RPMI7951 (cell line): ENCODE results near the gene TOR1B. TPM values are rescaled to one million over a fixed set of nuclear protein-coding genes. Genes with fewer than 3 reads are reported as not detected.
"Not testable (repeated sequence)": the region's sequence is repeated elsewhere in the genome, so short reads cannot be mapped to it uniquely, and the experiment has no call there.

Source experiments
- DNase-seq: peaks from one replicate; pipeline ENCODE4 v3.0.0-alpha.2; 2012; ENCODE audit warnings: low read depth
- total RNA-seq: library from RNA; depleted of rRNA; stranded (reverse); fragments of >200 nt; shearing (Covaris generic); gene quantifications from 2 replicates; pipeline ENCODE4 v1.2.3, GENCODE V29; 2014

Gene TOR1B
- total RNA-seq, 1 experiment from 2014 or later: 33.2 TPM

DNA sequence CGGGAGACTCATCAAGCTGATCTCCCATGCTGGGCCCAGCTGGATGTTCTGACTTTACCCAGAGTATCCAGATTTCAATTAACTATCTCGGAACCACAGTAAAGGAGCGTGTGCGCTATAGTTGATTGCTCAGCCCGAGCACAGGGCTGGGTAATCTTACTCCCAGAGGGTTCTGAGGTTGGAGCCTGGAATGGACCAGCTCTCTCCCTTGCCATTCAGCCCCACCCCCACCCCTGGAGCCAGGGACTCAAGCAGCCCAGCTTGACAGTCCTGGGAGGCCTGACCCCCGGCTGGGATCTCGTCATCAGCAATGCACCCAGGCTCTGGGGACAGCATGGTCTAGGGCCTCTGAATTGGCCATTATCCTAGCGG lies 26.4 kb upstream of the TOR1B start:
- peak; percentile 58 for DNase-seq

DNA sequence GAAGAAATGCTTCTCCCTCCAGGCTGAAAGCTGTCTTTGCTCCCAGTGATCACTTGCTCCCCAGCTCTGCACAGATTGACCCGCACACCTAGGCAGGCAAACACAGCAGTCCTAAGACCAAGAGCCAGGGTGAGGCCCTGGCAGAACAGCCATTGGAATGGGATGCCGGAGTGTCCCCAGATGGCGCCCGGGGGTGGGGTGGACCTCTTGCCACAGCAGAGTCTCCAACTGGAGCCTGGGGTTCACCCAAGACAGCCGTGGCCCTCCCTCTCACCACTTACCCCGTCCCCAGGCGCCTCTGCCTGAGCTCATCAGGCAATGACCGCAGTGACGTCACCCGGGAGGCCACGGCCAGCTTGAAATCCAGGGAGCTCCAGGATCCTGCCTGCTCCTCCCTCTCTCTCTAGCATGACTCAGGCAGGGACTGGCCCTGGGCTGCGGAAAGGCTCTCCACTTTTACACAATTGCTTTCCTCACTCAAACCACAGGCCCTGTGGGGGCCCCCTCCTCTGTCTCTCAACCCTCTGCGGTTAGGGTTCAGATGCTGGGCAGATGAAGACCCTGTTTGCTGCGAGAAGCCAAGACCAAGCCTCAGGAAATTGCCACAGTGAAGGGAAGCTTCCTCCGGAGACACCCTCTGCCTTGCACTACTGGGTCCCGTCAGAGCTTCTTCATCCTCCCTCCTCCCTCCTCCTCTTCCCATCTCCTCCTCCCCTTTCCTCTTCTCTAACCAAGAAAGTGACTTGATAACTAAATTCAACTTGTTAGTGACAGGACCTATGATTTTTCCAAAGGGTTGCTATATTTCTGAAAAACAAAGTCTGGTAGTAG lies 25.8 kb upstream of the TOR1B start:
- peak; percentile 99 for DNase-seq

DNA sequence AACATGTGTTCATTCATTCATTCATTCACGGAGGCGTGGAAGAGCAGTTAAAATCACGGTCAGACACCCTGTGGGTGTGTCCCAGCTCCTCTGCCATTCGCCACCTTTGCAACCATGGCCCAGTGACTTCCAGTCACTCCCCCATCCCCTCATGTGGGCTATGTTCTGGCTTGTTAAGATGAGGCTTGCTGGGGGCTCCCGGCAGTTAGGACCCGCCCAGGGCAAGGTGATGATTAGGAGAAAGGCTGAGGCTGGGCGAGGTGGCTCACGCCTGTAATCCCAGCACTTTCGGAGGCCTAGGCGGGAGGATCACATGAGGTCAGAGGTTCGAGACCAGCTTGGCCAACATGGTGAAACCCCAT lies 25.2 kb upstream of the TOR1B start:
- no peak for DNase-seq

DNA sequence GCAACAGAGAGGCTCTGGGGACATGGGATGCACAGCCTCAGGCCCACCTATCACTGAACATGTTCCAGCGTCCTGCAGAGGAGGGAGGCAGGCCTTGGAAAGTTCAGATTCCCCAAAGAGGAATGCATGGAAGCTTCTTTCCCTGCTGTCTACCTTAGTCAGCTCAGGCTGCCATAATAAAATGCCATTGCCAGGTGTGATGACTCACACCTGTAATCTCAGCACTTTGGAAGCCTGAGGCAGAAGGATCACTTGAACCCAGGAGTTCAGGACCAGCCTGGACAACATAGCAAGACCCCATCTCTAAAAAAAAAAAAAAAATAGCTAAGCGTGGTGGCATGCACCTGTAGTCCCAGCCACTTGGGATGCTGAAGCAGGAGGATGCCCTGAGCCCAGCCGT lies 24.5 kb upstream of the TOR1B start:
- DNase-seq: no peak

- DNase-seq: no peak
Measured at GRCh38 chr9:129779560-129780190, 23.3 kb upstream of the TOR1B start.

GRCh38 chr9:129781131-129781530 lies 21.9 kb upstream of the TOR1B start:
- DNase-seq: no peak

DNA sequence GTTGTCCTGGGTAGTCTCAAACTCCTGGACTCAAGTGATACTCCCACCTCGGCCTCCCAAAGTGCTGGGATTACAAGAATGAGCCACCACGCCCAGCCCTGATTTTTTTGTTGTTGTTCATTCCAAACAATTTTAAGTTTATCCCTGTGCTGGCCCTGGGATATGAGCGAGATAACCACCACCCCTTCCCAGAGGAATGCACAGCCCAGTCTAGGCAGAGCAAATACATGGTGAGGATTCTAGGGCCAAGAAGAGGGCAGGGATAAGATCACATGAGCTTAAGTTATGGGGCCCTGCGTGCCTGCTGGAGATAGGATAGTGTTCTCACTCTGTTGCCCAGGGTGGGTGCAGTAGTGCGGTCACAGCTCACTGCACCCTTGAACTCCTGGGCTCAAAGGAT lies 21.0 kb upstream of the TOR1B start:
- DNase-seq: no peak

DNA sequence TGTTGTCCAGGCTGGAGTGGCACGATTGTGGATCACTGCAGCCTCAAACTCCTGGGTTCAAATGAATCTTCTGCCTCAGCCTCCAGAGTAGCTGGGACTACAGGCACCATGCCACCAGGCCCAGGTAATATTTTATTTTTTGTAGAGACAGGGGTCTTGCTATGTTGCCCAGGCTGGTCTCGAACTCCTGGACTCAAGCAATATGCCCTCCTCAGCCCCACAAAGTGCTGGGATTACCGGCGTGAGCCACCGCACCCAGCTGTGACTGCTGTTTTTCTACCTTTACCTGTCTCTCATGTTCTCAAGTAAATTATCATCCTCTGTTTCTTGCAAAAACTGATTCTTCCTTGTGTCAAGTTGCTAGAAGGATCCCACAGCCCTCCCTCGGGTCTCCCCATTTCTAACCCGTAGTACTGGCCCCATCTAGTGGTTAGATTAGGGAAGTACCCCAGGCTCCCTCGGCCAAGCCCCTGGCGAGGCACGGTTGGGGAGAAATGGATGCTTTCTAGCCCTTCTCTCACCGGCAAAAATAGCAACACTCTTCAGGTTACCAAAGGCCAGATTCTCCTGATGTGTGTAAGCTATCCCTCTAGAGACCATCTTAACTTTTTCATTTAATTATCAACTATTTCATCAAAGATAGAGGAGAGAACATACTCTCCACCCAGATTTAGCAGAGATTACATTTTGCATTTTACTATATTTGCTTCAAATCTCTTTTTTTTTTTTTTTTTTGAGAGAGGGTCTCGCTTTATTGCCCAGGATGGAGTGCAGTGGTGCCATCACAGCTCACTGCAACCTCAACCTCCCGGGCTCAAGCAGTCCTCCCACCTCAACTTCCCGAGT lies 19.2 kb upstream of the TOR1B start:
- peak; percentile 57 for DNase-seq

DNA sequence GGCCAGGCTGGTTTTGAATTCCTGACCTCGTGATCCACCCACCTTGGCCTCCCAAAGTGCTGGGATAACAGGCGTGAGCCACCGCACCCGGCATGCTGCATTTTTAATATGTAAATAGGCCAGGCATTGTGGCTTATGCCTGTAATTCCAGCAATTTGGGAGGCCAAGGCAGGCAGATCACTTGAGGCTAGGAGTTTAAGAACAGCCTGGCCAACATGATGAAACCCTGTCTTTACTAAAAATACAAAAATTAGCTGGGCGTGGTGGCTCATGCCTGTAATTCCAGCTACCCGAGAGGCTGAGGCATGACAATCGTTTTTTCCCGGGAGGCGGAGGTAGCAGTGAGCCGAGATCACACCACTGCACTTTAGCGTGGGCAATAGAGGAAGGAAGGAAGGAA lies 18.0 kb upstream of the TOR1B start:
- DNase-seq: not testable (repeated sequence)

DNA sequence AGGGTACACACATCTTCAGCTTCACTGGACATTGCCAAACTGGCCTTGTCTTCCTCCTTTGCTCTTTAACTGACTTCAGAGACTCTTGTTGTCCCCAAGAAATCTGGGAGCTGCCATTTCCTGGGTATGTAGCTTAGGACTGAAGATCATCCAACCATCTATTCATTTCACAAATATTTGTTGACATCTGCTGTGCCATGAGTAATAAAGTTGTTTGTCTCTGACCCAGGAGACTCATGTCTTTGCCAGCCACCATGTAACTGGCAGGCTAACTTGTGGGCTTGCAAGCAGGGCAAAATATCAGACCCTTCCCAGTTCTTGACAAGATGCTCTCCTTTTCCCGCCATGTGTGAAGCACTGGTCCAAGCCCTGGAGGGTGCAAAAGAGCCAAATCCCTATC lies 17.1 kb upstream of the TOR1B start:
- no peak for DNase-seq

GRCh38 chr9:129786481-129786880 lies 16.5 kb upstream of the TOR1B start:
- no peak for DNase-seq

DNA sequence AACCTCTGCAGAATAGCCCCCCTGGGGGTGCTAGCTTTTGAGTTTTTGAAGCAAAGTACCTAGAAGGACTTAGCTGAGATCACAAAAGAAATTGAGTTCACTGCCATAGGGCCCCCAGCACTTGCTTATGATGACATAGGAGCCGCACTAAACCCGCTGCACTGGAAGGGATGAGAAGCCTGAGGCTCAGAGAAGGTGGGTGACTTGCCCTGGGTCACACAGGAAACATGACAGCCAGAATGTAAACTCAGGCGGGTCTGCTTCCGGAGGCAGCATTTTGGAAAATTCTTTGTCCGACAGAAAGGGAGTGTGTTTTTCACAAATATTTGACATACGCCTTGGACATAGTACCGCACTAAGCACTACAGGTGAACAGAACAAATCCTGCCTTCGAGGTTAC lies 8.4 kb upstream of the TOR1B start:
- DNase-seq: no peak

- not testable (repeated sequence) for DNase-seq
Measured at GRCh38 chr9:129796029-129796428, 7.0 kb upstream of the TOR1B start.

- no peak for DNase-seq
Measured at GRCh38 chr9:129798973-129799372, 4.0 kb upstream of the TOR1B start.

DNA sequence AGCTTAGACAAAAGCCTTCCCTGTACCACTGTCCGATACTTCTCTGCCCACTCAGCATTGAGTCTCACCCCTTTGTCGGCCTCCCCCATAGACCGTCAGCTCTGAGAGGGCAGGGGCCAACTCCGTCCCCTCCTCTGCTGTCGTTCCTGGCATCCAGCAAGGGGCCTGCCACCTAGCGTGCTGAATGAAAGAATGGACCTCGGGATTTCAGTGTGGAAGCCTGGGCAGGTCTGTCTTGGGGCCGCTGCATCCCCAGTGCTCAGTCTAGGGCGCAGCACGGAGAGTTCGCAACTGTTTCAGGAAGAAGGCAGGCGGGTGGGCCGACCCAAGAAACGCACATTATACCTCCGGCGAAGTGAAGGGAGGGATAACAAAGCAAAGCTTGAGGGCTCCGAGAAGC lies 1.5 kb upstream of the TOR1B start:
- DNase-seq: no peak

DNA sequence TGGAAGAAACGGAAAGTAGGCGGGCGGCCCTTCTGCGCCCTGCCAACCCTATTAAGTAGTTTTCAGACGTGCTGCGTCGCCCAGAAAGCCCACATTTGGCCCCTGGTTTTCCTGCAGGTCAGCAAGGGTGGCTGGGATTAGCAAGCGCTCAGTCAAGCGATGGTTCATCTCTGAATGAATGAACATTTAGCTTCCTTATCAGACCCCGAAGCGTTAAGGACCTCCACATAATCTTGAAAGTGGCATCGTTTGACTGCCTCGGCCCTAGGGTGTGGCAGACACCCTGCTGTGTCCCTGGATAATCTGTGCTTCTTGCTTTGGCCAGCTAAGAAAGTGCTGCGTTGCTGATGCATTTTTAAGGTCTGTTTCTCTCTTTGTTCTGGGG lies 684 bp downstream of the TOR1B start:
- DNase-seq: no peak

DNA sequence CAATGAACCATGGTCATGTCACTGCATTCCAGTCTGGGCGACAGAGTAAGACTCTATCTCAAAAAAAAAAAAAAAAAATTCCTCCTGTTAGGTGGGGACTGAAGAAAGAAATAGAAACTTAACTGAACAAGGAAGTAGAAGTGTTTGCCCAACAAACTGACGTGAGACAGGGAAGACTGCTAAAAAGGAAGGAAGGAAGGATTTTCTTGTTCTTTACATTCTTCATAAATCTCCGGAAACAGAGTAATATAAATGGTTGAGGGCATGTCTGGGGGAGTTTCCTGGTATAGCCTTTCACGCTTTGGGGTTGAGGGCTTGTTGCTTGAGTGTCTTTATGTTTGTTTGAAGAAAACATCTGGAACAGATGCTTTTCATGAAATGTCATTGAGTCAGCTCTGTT lies 3.1 kb downstream of the TOR1B start:
- no peak for DNase-seq

DNA sequence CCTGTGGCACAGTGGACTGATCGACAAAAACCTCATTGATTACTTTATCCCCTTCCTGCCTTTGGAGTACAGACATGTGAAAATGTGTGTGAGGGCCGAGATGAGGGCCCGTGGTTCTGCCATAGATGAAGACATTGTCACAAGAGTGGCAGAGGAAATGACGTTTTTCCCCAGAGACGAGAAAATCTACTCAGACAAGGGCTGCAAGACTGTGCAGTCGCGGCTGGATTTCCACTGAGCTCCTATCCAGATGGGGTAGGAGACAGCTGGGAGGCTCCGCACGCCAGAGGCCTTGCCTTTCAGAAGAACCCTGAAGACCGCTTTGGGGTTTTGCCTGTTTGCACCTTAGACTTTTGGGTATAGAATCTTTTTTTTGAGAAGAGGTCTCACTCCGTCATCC lies 6.4 kb downstream of the TOR1B start:
- DNase-seq: no peak

- no peak for DNase-seq
Measured at GRCh38 chr9:129810116-129810515, 7.1 kb downstream of the TOR1B start.

DNA sequence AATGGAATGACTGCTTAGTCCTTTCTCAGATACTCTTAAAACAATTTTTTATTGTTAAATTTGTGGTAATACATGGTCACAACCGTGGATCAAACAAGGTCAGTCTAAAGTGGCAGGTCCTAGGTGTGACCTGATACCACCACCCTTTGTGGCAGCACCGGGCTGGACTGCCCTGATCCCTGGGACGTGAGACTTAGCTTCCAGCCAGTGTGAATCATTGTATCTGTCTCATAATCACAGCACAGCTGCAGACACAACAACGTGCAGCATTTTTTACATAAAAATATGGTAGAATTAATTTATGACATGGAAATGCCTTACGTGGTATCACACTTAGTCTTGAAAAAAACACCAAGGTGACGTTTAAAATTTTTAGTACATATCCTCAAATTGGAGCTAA lies 7.8 kb downstream of the TOR1B start:
- DNase-seq: no peak

DNA sequence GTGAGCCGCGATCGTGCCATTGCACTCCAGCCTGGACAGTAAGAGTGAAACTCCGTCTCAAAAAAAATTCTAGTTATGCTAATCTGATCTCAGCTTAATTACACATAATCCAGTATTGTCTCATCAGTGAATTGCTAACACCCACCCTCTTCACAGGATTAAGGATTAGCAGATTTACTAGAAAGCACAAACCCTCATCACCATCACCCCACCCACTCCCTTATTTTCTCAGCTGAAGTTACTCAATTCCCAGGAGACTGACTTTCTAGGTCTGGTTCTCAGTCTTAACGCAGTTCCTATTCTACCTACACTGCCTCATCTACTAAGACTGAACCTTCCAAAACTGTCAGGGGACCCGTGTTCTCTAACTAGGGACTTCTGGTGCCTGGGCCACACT lies 9.0 kb downstream of the TOR1B start:
- DNase-seq: no peak

DNA sequence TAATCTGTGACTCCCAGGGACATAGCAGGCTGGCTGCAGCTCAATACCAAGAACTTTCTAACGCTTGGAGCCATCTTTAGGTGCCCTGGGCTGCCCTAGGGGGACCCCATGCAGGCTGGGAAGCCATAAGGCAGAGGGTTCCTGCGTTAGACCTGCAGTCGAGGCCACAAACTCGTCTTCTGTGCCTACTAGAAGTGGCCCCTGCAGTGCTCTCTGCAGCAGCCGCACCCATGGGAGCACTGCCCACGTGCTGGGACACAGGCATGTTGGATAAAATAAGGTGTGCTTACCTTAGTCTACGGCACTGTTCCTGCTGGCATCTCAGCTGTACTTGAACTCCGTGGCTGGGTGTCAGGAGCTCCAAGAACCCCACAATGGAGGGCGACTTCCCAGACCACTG lies 9.4 kb downstream of the TOR1B start:
- DNase-seq: no peak

- no peak for DNase-seq
Measured at GRCh38 chr9:129813661-129814060, 10.7 kb downstream of the TOR1B start.
